Effector memory CD4-positive, alpha-beta T cell (primary cell): ENCODE data around the gene DISP1.

Experiments
- DNase-seq, 3 donors: peaks; one replicate each; pipeline ENCODE4 v3.0.0-alpha.2; 2020
- H3K27ac ChIP-seq: 2 replicates; pipeline ENCODE4 v1.7.0; 2013; ENCODE audit warnings: mild to moderate bottlenecking, low read length, moderate library complexity; ENCODE audit not compliant: insufficient read depth, poor library complexity, severe bottlenecking
- H3K27me3 ChIP-seq: replicated peaks from 2 replicates; pipeline ENCODE4 v1.7.0; 2013; ENCODE audit warnings: mild to moderate bottlenecking, low read length; ENCODE audit not compliant: insufficient read depth, control insufficient read depth, poor library complexity, severe bottlenecking
- H3K36me3 ChIP-seq: 2 replicates; pipeline ENCODE4 v1.7.0; 2013; ENCODE audit warnings: mild to moderate bottlenecking, low read length, moderate library complexity; ENCODE audit not compliant: control insufficient read depth, insufficient read depth
- H3K4me1 ChIP-seq: 2 replicates; pipeline ENCODE4 v1.7.0; 2013; ENCODE audit warnings: low read length, mild to moderate bottlenecking; ENCODE audit not compliant: control insufficient read depth, insufficient read depth, poor library complexity, severe bottlenecking
- H3K4me3 ChIP-seq: 2 replicates; pipeline ENCODE4 v1.7.0; 2013; ENCODE audit warnings: low read length, low read depth, mild to moderate bottlenecking; ENCODE audit not compliant: insufficient read depth, poor library complexity, severe bottlenecking
- H3K9me3 ChIP-seq: 2 replicates; pipeline ENCODE4 v1.7.0; 2013; ENCODE audit warnings: mild to moderate bottlenecking, low read length, moderate library complexity; ENCODE audit not compliant: control insufficient read depth

The DISP1 gene

DNA sequence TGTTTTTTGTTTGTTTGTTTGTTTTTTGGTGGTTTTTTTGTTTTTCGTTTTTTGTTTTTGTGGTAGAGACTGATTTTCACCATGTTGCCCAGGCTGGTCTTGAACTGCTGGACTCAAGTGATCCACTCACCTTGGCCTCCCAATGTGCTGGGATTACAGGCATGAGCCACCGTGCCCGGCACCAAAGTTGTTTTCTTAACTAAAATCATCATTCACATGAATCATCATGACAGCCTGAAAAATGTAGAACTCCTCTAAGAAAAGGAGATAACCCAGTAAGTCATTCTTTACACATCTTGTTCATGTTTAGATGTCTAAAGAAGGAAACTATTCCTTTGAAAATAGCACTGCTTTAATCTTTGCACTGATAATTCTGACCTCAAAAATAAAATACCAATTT lies 37.5 kb downstream of the DISP1 start:
- Histone ChIP-seq H3K4me3 (no peak overlapping the region), H3K36me3 (peaks cover 3% of the 10 kb centered on the region), H3K9me3 (no peaks in the 10 kb centered on the region), H3K27me3 (no peaks in the 10 kb centered on the region), H3K27ac (no peak overlapping the region), H3K4me1 (no peaks in the 10 kb centered on the region)
- no peak for DNase-seq

DNA sequence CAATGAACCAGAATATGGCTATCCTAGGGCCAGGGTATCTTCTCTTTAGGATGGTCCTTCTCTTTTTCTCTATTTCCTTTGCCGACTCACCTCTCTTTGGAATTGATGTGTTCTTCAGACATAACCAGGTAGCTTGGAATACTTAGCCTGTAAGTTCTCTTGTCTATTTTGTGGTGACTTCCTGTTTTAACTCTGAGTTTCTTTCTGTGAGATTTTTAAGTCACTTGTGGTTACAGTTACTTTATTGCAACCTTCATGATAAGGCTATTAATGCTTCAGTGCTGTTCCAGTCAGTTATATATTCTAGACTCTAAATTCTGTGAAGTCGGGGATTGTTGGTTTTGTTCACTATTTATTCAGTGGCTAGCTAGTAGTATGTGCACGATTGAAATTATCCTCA lies 46.2 kb downstream of the DISP1 start:
- no peaks in the 10 kb centered on the region for H3K9me3 ChIP-seq
- no peak overlapping the region for H3K4me3 ChIP-seq
- H3K27ac ChIP-seq: no peak overlapping the region
- no peaks in the 10 kb centered on the region for H3K27me3 ChIP-seq
- H3K36me3 ChIP-seq: no peaks in the 10 kb centered on the region
- DNase-seq: no peak
- H3K4me1 ChIP-seq: no peaks in the 10 kb centered on the region
